ENCODE measurements around the gene ODC1.
A peak's percentile ranks its signal among the peaks of the same experiment; 100 is the strongest.

Gene ODC1

GRCh38 chr2:10400568-10400977 is 47.6 kb downstream of the ODC1 start:
- peak; percentile 54 for DNase-seq (ENCODE audit: low spot score)

- DNase-seq (ENCODE audit: low spot score) = no peak
These were observed 48.1 kb downstream of the ODC1 start for GRCh38 chr2:10400002-10400401.

GRCh38 chr2:10399358-10399757 is 48.8 kb downstream of the ODC1 start:
- no peak for DNase-seq (ENCODE audit: low spot score)

GRCh38 chr2:10398496-10398895 is 49.6 kb downstream of the ODC1 start:
- DNase-seq (ENCODE audit: low spot score) = no peak

GRCh38 chr2:10397878-10398277 is 50.2 kb downstream of the ODC1 start:
- no peak for DNase-seq (ENCODE audit: low spot score)

- no peak for DNase-seq (ENCODE audit: low spot score)
These were observed 50.7 kb downstream of the ODC1 start for GRCh38 chr2:10397297-10397875.

GRCh38 chr2:10396464-10396863 is 51.7 kb downstream of the ODC1 start:
- no peak for DNase-seq (ENCODE audit: low spot score)

GRCh38 chr2:10395893-10396292 is 52.2 kb downstream of the ODC1 start:
- no peak for DNase-seq (ENCODE audit: low spot score)

GRCh38 chr2:10393640-10393982 is 54.5 kb downstream of the ODC1 start:
- DNase-seq (ENCODE audit: low spot score) = no peak

- DNase-seq (ENCODE audit: low spot score) = no peak
These were observed 55.0 kb downstream of the ODC1 start for GRCh38 chr2:10392951-10393639.

- DNase-seq (ENCODE audit: low spot score) = no peak
These were observed 55.6 kb downstream of the ODC1 start for GRCh38 chr2:10392548-10392947.

- no peak for DNase-seq (ENCODE audit: low spot score)
These were observed 56.0 kb downstream of the ODC1 start for GRCh38 chr2:10392100-10392499.

- no peak for DNase-seq (ENCODE audit: low spot score)
These were observed 57.7 kb downstream of the ODC1 start for GRCh38 chr2:10390369-10390801.

All from cerebellar cortex (tissue), 1 donor.